ENCODE data around the gene KCNN1. TPM values are rescaled to one million over a fixed set of nuclear protein-coding genes. Genes with fewer than 3 reads are reported as not detected.

KCNN1 gene
- total and polyA plus RNA-seq, 3 donors from 2014 or later: 4.4 to 15.9 (median 10.3) TPM

DNA sequence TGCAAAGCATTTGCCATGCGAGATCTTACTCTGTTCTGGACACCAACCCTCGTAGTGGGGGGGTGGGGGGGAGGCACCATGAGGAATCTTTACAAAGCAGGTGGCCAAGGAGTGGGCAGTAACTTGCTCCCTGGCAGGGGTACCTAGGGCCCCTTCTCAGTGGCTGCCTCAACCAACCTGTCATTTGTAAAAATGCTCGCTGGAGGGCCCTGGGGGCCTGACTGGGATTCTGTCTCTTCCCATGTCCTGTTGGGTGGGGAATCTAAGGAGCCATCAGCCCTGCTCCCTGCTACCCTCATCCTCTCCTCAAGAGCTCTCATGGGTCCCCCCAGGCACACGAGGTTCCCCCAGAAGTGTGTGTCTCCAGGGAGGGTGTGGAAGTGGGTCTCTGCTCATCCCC is 1.5 kb downstream of the KCNN1 start:
- Histone ChIP-seq H3K27me3 (no peaks in the 10 kb centered on the region), H3K36me3 (ENCODE audit: low read depth, missing control alignments) (no peaks in the 10 kb centered on the region), H3K9me3 (no peaks in the 10 kb centered on the region), H3K4me3 (no peak overlapping the region), H3K4me1 (no peaks in the 10 kb centered on the region), H3K27ac (no peak overlapping the region)
- TF ChIP-seq POLR2A (IDR thresholded peaks at IDR 0.05): no peak
- DNase-seq: no peak
- intact Hi-C loops (cut with DNase I; ENCODE audit: low total_unique reads): no loop called here
- WGBS, 2 donors: 63 to 81% methylated on average over 4 of the region's 4 CpGs

DNA sequence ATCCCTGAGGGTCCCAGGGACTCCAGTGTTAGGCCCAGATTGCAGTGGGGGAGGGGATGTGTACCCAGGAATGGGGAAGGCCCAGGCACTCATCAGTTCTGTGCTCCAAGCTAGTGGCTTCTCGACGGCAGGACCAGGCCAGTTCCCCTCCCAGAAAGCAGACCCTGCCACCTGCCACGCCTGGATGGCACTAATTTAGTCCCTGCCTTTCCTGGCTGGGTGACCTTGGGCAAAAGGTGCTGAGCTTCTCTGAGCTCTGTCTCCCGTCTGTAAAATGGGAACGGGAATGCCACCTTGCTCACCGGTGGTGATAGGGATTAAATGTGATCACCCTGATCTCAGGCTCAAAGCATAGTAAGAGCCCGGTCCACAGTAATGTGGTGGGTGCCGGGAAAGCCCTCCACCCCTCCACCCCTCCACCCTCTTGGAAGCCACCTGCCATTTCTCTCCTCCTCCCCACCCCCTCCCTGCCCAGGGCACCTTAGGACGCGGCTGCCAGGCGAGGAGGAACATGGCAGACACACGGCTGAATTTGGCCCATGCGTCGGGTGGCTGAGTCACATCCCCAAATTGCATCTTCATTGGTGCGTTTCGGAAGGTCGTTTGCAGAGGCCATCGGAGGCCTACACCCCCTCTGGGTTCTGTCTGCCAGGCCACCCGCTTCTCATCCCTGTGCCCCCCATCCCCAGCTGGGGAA is 2.3 kb downstream of the KCNN1 start:
- no peak for TF ChIP-seq POLR2A (IDR thresholded peaks at IDR 0.05)
- TF ChIP-seq, protein P1, sequence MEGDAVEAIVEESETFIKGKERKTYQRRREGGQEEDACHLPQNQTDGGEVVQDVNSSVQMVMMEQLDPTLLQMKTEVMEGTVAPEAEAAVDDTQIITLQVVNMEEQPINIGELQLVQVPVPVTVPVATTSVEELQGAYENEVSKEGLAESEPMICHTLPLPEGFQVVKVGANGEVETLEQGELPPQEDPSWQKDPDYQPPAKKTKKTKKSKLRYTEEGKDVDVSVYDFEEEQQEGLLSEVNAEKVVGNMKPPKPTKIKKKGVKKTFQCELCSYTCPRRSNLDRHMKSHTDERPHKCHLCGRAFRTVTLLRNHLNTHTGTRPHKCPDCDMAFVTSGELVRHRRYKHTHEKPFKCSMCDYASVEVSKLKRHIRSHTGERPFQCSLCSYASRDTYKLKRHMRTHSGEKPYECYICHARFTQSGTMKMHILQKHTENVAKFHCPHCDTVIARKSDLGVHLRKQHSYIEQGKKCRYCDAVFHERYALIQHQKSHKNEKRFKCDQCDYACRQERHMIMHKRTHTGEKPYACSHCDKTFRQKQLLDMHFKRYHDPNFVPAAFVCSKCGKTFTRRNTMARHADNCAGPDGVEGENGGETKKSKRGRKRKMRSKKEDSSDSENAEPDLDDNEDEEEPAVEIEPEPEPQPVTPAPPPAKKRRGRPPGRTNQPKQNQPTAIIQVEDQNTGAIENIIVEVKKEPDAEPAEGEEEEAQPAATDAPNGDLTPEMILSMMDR (IDR thresholded peaks at IDR 0.05): no peak

DNA sequence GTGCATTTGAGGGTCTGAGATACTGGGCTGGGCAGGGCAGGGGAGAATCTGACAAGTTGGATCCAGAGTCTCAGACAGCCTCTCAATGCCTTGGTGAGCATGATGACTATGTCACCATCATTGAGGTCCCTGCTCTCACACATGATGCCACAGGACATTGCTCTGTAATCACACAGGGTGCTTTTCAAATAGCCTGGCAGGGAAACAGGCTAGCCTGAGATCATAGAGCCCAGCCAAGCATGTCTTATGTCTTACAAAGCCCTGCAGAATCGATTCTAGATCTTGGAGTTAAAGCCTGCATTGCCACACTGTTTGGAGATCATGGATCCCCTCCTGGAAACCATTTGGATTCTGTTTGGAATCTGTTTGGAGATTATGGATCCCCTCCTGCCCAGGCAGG is 5.3 kb downstream of the KCNN1 start:
- no peaks in the 10 kb centered on the region for H3K27me3 ChIP-seq
- no peak overlapping the region for H3K4me3 ChIP-seq
- no peak overlapping the region for H3K27ac ChIP-seq
- H3K4me1 ChIP-seq: no peaks in the 10 kb centered on the region
- H3K36me3 ChIP-seq (ENCODE audit: low read depth, missing control alignments): no peaks in the 10 kb centered on the region
- intact Hi-C loops (cut with DNase I; ENCODE audit: low total_unique reads): no loop called here
- no peak for DNase-seq
- TF ChIP-seq, protein P1 (IDR thresholded peaks at IDR 0.05): no peak
- TF ChIP-seq POLR2A (IDR thresholded peaks at IDR 0.05): no peak
- WGBS, 2 donors: 75% methylated on average over 1 of the region's 1 CpG
- H3K9me3 ChIP-seq: no peaks in the 10 kb centered on the region

More for the DNA sequence above, 2.3 kb downstream of the KCNN1 start:
- intact Hi-C loops (cut with DNase I; ENCODE audit: low total_unique reads): no loop called here
- 83 to 85% methylated on average over 10 to 19 of the region's 19 CpGs for WGBS, 2 donors
- Histone ChIP-seq H3K4me1 (no peaks in the 10 kb centered on the region), H3K27me3 (no peaks in the 10 kb centered on the region), H3K4me3 (no peak overlapping the region), H3K36me3 (ENCODE audit: low read depth, missing control alignments) (no peaks in the 10 kb centered on the region), H3K27ac (no peak overlapping the region), H3K9me3 (no peaks in the 10 kb centered on the region)
- no peak for DNase-seq

DNA sequence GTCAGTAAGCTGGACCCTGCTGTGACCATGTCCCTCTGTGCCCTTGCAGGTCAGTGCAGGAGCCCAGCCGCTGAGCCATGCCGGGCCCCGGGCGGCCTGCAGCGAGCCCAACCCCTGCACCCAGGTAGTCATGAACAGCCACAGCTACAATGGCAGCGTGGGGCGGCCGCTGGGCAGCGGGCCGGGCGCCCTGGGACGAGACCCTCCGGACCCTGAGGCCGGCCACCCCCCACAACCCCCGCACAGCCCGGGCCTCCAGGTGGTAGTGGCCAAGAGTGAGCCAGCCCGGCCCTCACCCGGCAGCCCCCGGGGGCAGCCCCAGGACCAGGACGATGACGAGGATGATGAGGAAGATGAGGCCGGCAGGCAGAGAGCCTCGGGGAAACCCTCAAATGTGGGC is 6.9 kb downstream of the KCNN1 start:
- no peak for TF ChIP-seq POLR2A (IDR thresholded peaks at IDR 0.05)
- TF ChIP-seq, protein P1 (IDR thresholded peaks at IDR 0.05): no peak
- intact Hi-C loops (cut with DNase I; ENCODE audit: low total_unique reads): no loop called here
- DNase-seq: no peak
- no peak overlapping the region for H3K27ac ChIP-seq
- no peaks in the 10 kb centered on the region for H3K4me1 ChIP-seq
- H3K36me3 ChIP-seq (ENCODE audit: low read depth, missing control alignments): no peaks in the 10 kb centered on the region
- 99 to 100% methylated on average over 3 to 23 of the region's 23 CpGs for WGBS, 2 donors
- H3K27me3 ChIP-seq: no peaks in the 10 kb centered on the region
- H3K4me3 ChIP-seq: no peak overlapping the region
- H3K9me3 ChIP-seq: no peaks in the 10 kb centered on the region

DNA sequence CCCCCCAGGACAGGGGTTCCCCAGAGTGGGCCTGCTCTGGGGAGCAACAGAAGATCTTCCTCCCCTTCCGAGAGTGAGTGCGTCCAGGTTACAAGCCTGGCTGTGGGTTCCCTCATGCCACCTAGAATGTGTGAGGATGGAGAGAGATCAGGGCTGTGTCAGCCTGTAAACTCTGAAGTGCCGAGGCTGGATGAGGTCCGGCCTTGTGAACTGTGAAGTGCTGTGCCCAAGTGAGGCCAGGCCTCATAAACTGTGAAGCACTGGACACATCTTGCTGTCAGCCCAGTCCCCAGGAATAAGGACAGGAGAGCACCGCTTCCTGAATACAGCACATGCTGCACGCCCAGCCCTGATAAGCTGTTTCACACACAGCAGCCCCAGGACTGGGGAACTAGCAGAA is 7.6 kb downstream of the KCNN1 start:
- H3K4me1 ChIP-seq: no peaks in the 10 kb centered on the region
- intact Hi-C loops (cut with DNase I; ENCODE audit: low total_unique reads): no loop called here
- DNase-seq: no peak
- no peaks in the 10 kb centered on the region for H3K9me3 ChIP-seq
- 73 to 79% methylated on average over 2 to 6 of the region's 6 CpGs for WGBS, 2 donors
- H3K36me3 ChIP-seq (ENCODE audit: low read depth, missing control alignments): no peaks in the 10 kb centered on the region
- TF ChIP-seq, protein P1 (IDR thresholded peaks at IDR 0.05): no peak
- no peak for TF ChIP-seq POLR2A (IDR thresholded peaks at IDR 0.05)
- no peak overlapping the region for H3K27ac ChIP-seq
- H3K27me3 ChIP-seq: no peaks in the 10 kb centered on the region
- H3K4me3 ChIP-seq: no peak overlapping the region

Data from testis (tissue), 3 donors.